ENCODE results near the gene ZFYVE9. TPM values are rescaled to one million over a fixed set of nuclear protein-coding genes. Genes with fewer than 3 reads are reported as not detected.

ZFYVE9 gene
- total and polyA plus RNA-seq, 2 experiments from 2014 or later: 5.4 to 27.3 TPM

DNA sequence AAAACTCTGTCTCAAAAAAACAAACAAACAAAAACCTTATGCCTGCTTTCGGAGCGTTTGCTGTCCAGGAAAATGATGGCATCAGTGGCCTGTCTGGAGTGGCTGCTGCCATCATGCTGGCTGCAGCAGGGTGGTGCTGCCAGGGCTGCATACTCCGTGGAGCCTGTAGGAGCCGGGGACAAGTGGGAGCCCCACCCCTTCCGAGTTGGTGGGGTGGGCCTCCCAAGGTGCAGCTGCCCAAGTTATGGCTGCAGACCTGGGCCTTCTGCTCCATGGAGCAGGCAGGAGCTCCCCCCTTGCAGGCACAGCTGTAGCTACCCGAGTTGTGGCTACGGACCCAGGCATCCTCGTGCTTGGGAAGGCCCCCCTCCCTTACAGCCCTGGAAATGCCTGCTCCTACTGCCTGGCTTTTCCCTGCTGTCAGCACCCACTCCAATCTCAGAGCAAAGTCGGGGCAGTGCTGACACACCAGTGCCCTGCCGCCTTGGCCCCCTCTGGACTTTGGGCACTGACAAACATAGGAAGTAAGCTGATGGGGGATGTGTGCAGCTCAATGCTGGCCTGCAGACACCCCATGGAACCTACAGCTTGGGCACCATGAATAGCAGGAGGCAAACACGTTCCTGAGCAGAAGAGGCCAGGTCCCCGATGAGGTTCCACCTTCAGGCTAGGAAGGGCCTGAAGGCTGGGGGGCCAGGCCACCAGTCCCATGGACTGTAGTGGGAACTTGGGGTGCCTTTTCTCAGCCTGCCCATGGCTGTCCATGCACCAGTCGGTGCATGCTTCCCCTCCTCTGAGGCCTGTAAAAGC lies 163.7 kb downstream of the ZFYVE9 start:
- TF ChIP-seq EZH2phosphoT487 (IDR thresholded peaks at IDR 0.05; ENCODE audit: unreplicated experiment) (no peak), ZNF331 (CRISPR knock-in tag; IDR thresholded peaks at IDR 0.05; ENCODE audit: low read depth) (no peak), POLR2AphosphoS5 (IDR thresholded peaks at IDR 0.05; ENCODE audit: low read depth) (no peak), ZNF462 (CRISPR knock-in tag; IDR thresholded peaks at IDR 0.05) (no peak), CTCF (conservative IDR thresholded peaks at IDR 0.05; ENCODE audit: low read depth in 2 of 2) (no peak), ZNF114 (CRISPR knock-in tag; IDR thresholded peaks at IDR 0.05) (no peak)
- TF ChIP-seq, protein P1, sequence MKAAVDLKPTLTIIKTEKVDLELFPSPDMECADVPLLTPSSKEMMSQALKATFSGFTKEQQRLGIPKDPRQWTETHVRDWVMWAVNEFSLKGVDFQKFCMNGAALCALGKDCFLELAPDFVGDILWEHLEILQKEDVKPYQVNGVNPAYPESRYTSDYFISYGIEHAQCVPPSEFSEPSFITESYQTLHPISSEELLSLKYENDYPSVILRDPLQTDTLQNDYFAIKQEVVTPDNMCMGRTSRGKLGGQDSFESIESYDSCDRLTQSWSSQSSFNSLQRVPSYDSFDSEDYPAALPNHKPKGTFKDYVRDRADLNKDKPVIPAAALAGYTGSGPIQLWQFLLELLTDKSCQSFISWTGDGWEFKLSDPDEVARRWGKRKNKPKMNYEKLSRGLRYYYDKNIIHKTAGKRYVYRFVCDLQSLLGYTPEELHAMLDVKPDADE (IDR thresholded peaks at IDR 0.05): no peak
- Histone ChIP-seq H3K4me2 (no peak overlapping the region), H3K36me3 (ENCODE audit: insufficient read depth) (no peaks in the 10 kb centered on the region; the same call in 1 of the 2 replicates), H3K27me3 (ENCODE audit: insufficient read depth) (no peaks in the 10 kb centered on the region), H2AFZ (no peak overlapping the region), H3K4me1 (ENCODE audit: insufficient read depth) (no peaks in the 10 kb centered on the region), H3K4me3 (no peak overlapping the region), H3K79me2 (replicated peaks; ENCODE audit: insufficient read depth) (no peaks in the 10 kb centered on the region), H3K9me2 (ENCODE audit: insufficient read depth) (no peaks in the 10 kb centered on the region), H3F3A (replicated peaks; ENCODE audit: low read depth) (no peaks in the 10 kb centered on the region), H4K20me1 (replicated peaks; ENCODE audit: insufficient read depth) (0 out of 2 replicates have a peak, but pooled peaks cover 3% of the 10 kb centered on the region), H3K27ac (ENCODE audit: low read depth) (no peak overlapping the region)
- Mint-ChIP-seq H3K27ac (no peak overlapping the region), H3K27me3 (ENCODE audit: insufficient read depth, low read depth, poor library complexity) (peaks cover 4% of the 10 kb centered on the region), H3K4me1 (no peaks in the 10 kb centered on the region), H3K9me3 (no peaks in the 10 kb centered on the region), H3K36me3 (ENCODE audit: low read depth) (no peaks in the 10 kb centered on the region), H3K4me3 (no peak overlapping the region)
- ATAC-seq: no peak
- no peak for DNase-seq (ENCODE audit: low spot score)

Measured in GM23338 (cell line).